ENCODE results near the gene SEPSECS. TPM values are rescaled to one million over a fixed set of nuclear protein-coding genes. Genes with fewer than 3 reads are reported as not detected.

Gene SEPSECS
- total and polyA plus RNA-seq, 2 of the 13 experiments (the other 11 are each of a cell fraction or from before 2014, with no cell fraction given), result 9.4 to 14.3 TPM

DNA sequence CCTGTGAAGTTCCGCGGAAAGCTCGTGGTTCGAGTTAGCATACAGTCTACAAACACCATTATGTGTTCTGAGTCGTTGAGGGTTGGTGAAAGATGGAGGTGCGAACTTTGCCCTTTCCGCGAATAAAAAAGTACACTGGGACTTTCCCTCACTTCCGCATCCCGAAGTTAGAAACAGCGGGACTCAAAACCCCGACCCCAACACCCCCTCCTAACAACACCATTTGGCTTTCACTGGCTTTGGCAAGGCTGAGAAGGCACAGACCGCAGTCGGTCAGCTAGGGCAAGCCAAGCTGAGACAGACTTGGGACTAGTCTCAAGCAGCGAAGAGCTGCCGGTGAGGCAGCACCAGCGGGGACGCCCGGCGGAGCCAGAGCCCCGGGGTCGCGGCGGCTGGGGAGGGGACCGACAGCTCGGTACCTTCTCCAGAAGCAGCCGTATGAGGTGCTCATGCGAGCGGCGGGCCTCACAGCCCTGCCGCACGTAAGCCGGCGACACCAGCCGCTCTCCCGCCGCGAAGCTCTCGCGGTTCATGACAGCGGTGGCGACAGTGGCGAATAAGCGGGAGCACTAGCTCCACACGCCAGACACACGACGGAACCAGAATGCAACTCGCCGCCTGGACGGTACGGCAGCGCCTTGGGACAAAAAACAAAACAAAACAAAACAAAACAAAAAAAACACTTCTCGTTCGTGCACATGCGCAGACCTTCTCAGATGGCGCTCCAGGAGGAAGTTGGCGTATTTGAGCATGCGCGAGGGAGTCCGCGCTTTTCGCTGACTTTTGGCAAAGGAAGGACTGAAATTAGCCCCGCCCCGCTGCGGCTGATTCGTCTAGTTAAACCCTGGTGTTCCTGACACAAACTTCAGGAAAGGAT is at the start of gene SEPSECS (continued):
- TF ChIP-seq, protein P1, sequence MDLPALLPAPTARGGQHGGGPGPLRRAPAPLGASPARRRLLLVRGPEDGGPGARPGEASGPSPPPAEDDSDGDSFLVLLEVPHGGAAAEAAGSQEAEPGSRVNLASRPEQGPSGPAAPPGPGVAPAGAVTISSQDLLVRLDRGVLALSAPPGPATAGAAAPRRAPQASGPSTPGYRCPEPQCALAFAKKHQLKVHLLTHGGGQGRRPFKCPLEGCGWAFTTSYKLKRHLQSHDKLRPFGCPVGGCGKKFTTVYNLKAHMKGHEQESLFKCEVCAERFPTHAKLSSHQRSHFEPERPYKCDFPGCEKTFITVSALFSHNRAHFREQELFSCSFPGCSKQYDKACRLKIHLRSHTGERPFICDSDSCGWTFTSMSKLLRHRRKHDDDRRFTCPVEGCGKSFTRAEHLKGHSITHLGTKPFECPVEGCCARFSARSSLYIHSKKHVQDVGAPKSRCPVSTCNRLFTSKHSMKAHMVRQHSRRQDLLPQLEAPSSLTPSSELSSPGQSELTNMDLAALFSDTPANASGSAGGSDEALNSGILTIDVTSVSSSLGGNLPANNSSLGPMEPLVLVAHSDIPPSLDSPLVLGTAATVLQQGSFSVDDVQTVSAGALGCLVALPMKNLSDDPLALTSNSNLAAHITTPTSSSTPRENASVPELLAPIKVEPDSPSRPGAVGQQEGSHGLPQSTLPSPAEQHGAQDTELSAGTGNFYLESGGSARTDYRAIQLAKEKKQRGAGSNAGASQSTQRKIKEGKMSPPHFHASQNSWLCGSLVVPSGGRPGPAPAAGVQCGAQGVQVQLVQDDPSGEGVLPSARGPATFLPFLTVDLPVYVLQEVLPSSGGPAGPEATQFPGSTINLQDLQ (CRISPR knock-in tag; IDR thresholded peaks at IDR 0.05), result no peak
- TF ChIP-seq TARDBP (CRISPR knock-in tag; IDR thresholded peaks at IDR 0.05), result peak; percentile 42
- TF ChIP-seq, protein P2, sequence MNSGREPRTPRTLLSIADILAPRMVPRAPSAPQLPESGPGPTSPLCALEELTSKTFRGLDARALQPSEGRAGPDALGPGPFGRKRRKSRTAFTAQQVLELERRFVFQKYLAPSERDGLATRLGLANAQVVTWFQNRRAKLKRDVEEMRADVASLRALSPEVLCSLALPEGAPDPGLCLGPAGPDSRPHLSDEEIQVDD (CRISPR knock-in tag; IDR thresholded peaks at IDR 0.05; ENCODE audit: borderline replicate concordance), result peak; percentile 77; the same call in 1 of the 2 replicates
- TF ChIP-seq, protein P3, sequence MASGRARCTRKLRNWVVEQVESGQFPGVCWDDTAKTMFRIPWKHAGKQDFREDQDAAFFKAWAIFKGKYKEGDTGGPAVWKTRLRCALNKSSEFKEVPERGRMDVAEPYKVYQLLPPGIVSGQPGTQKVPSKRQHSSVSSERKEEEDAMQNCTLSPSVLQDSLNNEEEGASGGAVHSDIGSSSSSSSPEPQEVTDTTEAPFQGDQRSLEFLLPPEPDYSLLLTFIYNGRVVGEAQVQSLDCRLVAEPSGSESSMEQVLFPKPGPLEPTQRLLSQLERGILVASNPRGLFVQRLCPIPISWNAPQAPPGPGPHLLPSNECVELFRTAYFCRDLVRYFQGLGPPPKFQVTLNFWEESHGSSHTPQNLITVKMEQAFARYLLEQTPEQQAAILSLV (CRISPR knock-in tag; IDR thresholded peaks at IDR 0.05; ENCODE audit: borderline replicate concordance), result no peak
- TF ChIP-seq, protein P4, sequence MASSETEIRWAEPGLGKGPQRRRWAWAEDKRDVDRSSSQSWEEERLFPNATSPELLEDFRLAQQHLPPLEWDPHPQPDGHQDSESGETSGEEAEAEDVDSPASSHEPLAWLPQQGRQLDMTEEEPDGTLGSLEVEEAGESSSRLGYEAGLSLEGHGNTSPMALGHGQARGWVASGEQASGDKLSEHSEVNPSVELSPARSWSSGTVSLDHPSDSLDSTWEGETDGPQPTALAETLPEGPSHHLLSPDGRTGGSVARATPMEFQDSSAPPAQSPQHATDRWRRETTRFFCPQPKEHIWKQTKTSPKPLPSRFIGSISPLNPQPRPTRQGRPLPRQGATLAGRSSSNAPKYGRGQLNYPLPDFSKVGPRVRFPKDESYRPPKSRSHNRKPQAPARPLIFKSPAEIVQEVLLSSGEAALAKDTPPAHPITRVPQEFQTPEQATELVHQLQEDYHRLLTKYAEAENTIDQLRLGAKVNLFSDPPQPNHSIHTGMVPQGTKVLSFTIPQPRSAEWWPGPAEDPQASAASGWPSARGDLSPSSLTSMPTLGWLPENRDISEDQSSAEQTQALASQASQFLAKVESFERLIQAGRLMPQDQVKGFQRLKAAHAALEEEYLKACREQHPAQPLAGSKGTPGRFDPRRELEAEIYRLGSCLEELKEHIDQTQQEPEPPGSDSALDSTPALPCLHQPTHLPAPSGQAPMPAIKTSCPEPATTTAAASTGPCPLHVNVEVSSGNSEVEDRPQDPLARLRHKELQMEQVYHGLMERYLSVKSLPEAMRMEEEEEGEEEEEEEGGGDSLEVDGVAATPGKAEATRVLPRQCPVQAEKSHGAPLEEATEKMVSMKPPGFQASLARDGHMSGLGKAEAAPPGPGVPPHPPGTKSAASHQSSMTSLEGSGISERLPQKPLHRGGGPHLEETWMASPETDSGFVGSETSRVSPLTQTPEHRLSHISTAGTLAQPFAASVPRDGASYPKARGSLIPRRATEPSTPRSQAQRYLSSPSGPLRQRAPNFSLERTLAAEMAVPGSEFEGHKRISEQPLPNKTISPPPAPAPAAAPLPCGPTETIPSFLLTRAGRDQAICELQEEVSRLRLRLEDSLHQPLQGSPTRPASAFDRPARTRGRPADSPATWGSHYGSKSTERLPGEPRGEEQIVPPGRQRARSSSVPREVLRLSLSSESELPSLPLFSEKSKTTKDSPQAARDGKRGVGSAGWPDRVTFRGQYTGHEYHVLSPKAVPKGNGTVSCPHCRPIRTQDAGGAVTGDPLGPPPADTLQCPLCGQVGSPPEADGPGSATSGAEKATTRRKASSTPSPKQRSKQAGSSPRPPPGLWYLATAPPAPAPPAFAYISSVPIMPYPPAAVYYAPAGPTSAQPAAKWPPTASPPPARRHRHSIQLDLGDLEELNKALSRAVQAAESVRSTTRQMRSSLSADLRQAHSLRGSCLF (CRISPR knock-in tag; IDR thresholded peaks at IDR 0.05; ENCODE audit: borderline replicate concordance), result 0 out of 2 replicates have a peak, but pooled peaks have one; percentile 68
- no peak for TF ChIP-seq GRHL1 (CRISPR knock-in tag; conservative IDR thresholded peaks at IDR 0.05)
- peak; percentile 81 for TF ChIP-seq CCDC6 (CRISPR knock-in tag; IDR thresholded peaks at IDR 0.05)
- no peak; the same call in 1 of the 2 replicates for TF ChIP-seq MTA1 (CRISPR knock-in tag; IDR thresholded peaks at IDR 0.05; ENCODE audit: borderline replicate concordance)
- no peak for TF ChIP-seq SIN3B (IDR thresholded peaks at IDR 0.05; ENCODE audit: low read length)
- peak; percentile 71; the same call in 1 of the 2 replicates for TF ChIP-seq HIVEP1 (CRISPR knock-in tag; IDR thresholded peaks at IDR 0.05)
- TF ChIP-seq ATM (IDR thresholded peaks at IDR 0.05; ENCODE audit: borderline replicate concordance), result no peak
- no peak for TF ChIP-seq CENPBD1 (CRISPR knock-in tag; IDR thresholded peaks at IDR 0.05; ENCODE audit: borderline replicate concordance, low read depth)
- 0 out of 2 replicates have a peak, but pooled peaks have one; percentile 48 for TF ChIP-seq RCOR2 (CRISPR knock-in tag; IDR thresholded peaks at IDR 0.05)
- TF ChIP-seq SMARCE1 (IDR thresholded peaks at IDR 0.05; ENCODE audit: borderline replicate concordance), result no peak
